Measurements from ENCODE around the gene FAM20A. TPM values are rescaled to one million over a fixed set of nuclear protein-coding genes. Genes with fewer than 3 reads are reported as not detected.
A peak's percentile ranks its signal among the peaks of the same experiment; 100 is the strongest.

The FAM20A gene
- total RNA-seq, 2 donors from 2014 or later, result 24.8 to 25.3 TPM

DNA sequence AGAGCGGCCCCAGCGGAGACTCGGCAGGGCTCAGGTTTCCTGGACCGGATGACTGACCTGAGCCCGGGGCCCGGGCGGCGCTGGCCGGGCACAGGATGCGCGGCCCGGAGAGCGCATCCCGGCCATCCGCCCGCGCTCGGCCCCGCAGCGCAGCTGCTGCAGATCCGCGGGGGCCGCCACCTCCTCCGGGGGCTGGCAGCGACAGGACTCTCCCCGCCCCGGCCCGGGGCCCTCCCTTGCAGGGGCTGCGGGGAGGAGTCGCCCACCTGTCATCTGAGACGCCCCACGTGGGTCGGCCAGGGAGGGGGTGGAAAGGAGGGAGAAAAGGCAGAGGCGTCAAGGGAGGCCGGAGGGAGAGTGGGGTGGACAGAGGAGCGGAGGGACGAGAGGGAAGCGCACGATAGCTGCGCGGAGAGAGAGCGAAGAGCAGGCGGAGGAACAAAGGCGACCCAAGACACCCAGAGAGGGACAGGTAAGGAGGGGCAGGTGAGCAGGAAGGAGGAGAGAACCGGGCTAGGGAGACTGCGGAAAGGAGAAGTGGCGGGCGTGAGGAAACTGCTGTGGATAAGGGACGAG is 89.4 kb downstream of the FAM20A start:
- Histone ChIP-seq H3K27ac (peak overlapping the region; percentile 95 to 99), H3K4me3 (peak overlapping the region; percentile 98), H3K9me3 (no peaks in the 10 kb centered on the region), H3K4me1 (ENCODE audit: control insufficient read depth in 1 of 2, low read depth in 2 of 2) (peaks cover 18 to 27% of the 10 kb centered on the region in 2 donors), H3K36me3 (no peaks in the 10 kb centered on the region), H3K27me3 (replicated peaks; ENCODE audit: insufficient read depth) (no peaks in the 10 kb centered on the region)
- TF ChIP-seq, protein P1, sequence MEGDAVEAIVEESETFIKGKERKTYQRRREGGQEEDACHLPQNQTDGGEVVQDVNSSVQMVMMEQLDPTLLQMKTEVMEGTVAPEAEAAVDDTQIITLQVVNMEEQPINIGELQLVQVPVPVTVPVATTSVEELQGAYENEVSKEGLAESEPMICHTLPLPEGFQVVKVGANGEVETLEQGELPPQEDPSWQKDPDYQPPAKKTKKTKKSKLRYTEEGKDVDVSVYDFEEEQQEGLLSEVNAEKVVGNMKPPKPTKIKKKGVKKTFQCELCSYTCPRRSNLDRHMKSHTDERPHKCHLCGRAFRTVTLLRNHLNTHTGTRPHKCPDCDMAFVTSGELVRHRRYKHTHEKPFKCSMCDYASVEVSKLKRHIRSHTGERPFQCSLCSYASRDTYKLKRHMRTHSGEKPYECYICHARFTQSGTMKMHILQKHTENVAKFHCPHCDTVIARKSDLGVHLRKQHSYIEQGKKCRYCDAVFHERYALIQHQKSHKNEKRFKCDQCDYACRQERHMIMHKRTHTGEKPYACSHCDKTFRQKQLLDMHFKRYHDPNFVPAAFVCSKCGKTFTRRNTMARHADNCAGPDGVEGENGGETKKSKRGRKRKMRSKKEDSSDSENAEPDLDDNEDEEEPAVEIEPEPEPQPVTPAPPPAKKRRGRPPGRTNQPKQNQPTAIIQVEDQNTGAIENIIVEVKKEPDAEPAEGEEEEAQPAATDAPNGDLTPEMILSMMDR (IDR thresholded peaks at IDR 0.05), result no peak
- ATAC-seq (ENCODE audit: insufficient number of reproducible peaks, low FRiP score, low read depth) (peak; percentile 73), DNase-seq (ENCODE audit: low spot score) (no peak)

DNA sequence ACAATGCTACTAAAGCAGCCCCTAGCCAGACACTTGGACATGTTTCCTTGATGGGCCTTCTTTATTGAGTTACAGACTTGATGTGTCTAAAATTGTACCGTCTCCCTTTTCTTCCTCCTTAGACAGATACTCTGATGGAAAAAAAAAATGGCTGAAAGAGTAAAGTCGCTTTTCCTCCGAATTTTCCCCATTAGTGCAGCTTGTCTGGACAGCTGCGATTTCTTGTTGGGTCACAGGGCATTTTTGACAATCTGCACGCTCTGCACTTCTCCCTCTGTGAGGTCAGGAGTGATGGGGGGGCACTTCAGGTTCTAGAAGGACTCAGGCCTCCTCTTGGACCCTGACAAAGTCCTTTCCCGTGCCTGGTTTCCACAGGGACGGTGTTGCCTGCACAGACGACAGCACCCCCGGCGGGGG is 89.9 kb downstream of the FAM20A start:
- H3K27me3 ChIP-seq (replicated peaks; ENCODE audit: insufficient read depth), result no peaks in the 10 kb centered on the region
- no peaks in the 10 kb centered on the region for H3K36me3 ChIP-seq
- peak overlapping the region; percentile 98 for H3K4me3 ChIP-seq
- ATAC-seq (ENCODE audit: insufficient number of reproducible peaks, low FRiP score, low read depth), result peak; percentile 4
- peaks cover 18 to 27% of the 10 kb centered on the region in 2 donors for H3K4me1 ChIP-seq (ENCODE audit: control insufficient read depth in 1 of 2, low read depth in 2 of 2)
- no peak for DNase-seq (ENCODE audit: low spot score)
- no peaks in the 10 kb centered on the region for H3K9me3 ChIP-seq
- TF ChIP-seq, protein P1 (IDR thresholded peaks at IDR 0.05), result no peak
- peak overlapping the region; percentile 95 to 99 for H3K27ac ChIP-seq

DNA sequence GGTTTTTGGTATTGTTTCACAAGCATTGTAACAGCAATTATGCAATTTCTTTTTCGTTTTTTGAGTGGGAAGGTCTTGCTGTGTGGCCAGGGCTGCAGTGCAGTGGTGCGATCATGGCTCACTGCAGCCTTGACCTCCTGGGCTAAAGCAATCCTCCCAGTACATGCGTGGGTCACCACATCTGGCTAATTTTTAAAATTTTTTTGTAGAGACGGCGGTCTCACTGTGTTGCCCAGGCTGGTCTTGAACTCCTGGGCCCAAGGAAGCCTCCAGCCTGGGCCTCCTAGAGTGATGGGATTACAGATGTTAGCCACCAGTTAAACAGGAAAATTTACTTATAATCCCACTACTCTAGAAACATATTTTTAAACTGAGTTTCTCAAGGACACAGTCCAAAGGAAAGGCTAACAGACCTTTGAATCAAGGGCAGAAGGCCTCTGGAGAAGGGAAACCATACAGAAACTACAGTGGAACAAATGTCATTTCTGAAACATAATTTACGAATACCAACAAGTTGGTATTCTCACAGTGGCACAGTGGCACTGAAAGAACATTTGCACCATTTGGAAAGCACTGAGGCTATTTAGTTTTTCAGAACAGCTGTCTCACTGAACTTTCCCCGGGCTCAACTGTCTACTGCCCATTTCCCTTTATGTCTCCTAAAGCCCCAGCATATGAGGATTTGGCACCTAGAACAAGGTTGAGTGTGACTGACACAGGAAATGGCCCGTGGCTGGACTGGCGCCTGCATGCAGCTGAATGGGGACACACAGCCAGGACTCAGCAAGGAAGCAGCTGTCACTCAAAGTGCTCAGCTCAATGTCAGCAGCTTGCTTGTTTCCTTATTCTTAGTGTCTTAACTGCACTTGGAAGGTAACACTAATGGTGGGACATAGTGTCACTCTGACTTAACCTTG is 91.8 kb downstream of the FAM20A start:
- DNase-seq (ENCODE audit: low spot score) (no peak), ATAC-seq (ENCODE audit: insufficient number of reproducible peaks, low FRiP score, low read depth) (no peak)
- H3K9me3 ChIP-seq, result no peaks in the 10 kb centered on the region
- no peaks in the 10 kb centered on the region for H3K27me3 ChIP-seq (replicated peaks; ENCODE audit: insufficient read depth)
- no peak overlapping the region for H3K4me3 ChIP-seq
- no peak overlapping the region for H3K27ac ChIP-seq
- H3K36me3 ChIP-seq, result no peaks in the 10 kb centered on the region
- TF ChIP-seq, protein P1 (IDR thresholded peaks at IDR 0.05), result no peak
- peaks cover 6 to 9% of the 10 kb centered on the region in 2 donors for H3K4me1 ChIP-seq (ENCODE audit: control insufficient read depth in 1 of 2, low read depth in 2 of 2)

DNA sequence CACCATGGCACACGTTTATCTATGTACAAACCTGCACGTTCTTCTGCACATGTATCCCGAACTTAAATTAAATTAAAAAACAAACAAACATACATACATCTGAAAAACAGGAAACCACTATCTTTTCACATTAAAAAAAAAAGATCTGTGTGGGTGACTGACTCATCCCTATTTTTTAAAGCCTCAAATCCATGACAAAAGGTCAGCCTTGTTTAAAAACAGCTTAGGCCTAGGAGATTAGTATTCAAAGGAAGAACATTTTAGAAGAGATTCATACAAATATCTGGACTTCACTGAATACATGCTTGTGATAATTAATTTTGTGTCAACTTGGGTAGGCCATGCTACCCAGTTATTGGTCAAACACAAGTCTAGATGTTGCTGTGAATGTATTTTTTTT is 93.6 kb downstream of the FAM20A start:
- H3K4me3 ChIP-seq, result no peak overlapping the region
- no peaks in the 10 kb centered on the region for H3K36me3 ChIP-seq
- DNase-seq (ENCODE audit: low spot score) (no peak), ATAC-seq (ENCODE audit: insufficient number of reproducible peaks, low FRiP score, low read depth) (no peak)
- H3K27ac ChIP-seq, result no peak overlapping the region
- no peaks in the 10 kb centered on the region for H3K9me3 ChIP-seq
- TF ChIP-seq, protein P1 (IDR thresholded peaks at IDR 0.05), result no peak
- H3K4me1 ChIP-seq (ENCODE audit: control insufficient read depth in 1 of 2, low read depth in 2 of 2), result no peaks in the 10 kb centered on the region
- H3K27me3 ChIP-seq (replicated peaks; ENCODE audit: insufficient read depth), result no peaks in the 10 kb centered on the region

DNA sequence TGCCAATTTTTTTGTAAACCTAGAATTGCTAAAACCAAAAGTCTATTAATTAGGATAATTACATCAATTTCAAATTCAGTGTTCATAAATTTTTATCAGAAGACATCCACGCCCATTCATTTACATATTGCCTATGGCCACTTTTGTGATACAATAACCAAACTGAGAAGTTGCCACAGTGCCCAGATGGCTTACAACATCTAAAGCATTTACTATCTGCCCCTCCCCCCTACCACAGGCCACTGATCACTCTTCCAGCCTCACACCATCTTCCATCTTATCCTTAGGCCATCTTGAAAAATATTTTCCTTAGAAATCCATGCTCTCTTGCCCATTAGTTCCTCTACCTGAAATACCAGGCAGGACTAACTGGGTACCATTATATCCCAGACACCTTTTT is 95.2 kb downstream of the FAM20A start:
- H3K27me3 ChIP-seq (replicated peaks; ENCODE audit: insufficient read depth), result no peaks in the 10 kb centered on the region
- H3K4me3 ChIP-seq, result no peak overlapping the region
- ATAC-seq (ENCODE audit: insufficient number of reproducible peaks, low FRiP score, low read depth), result no peak
- no peaks in the 10 kb centered on the region for H3K4me1 ChIP-seq (ENCODE audit: control insufficient read depth in 1 of 2, low read depth in 2 of 2)
- DNase-seq (ENCODE audit: low spot score), result no peak
- H3K27ac ChIP-seq, result no peak overlapping the region
- H3K36me3 ChIP-seq, result no peaks in the 10 kb centered on the region
- TF ChIP-seq, protein P1 (IDR thresholded peaks at IDR 0.05), result no peak
- no peaks in the 10 kb centered on the region for H3K9me3 ChIP-seq

Data from thoracic aorta (tissue), 2 donors.